ENCODE measurements around the gene C11orf91. TPM values are rescaled to one million over a fixed set of nuclear protein-coding genes. Genes with fewer than 3 reads are reported as not detected.
A peak's percentile ranks its signal among the peaks of the same experiment; 100 is the strongest.

The C11orf91 gene
- total RNA-seq, 1 donor from 2014 or later, result 0.75 TPM

- DNase-seq (ENCODE audit: extremely low spot score, unreplicated experiment), result no peak
- H3K9me3 Mint-ChIP-seq (ENCODE audit: unreplicated experiment), result no peaks in the 10 kb centered on the region
- peaks cover 30% of the 10 kb centered on the region for H3K36me3 Mint-ChIP-seq (ENCODE audit: unreplicated experiment)
- peak overlapping the region; percentile 24 for H3K4me3 Mint-ChIP-seq (ENCODE audit: unreplicated experiment)
- no peaks in the 10 kb centered on the region for H3K27me3 Mint-ChIP-seq (ENCODE audit: unreplicated experiment)
- peak overlapping the region; percentile 92 for H3K27ac Mint-ChIP-seq (ENCODE audit: unreplicated experiment)
- TF ChIP-seq CTCF (IDR thresholded peaks at IDR 0.05), result no peak
- H3K4me1 Mint-ChIP-seq (ENCODE audit: unreplicated experiment), result peaks cover 92% of the 10 kb centered on the region
Measured at GRCh38 chr11:33724644-33725035, 24.0 kb upstream of the C11orf91 start.

GRCh38 chr11:33723238-33723881 is 22.7 kb upstream of the C11orf91 start:
- Mint-ChIP-seq H3K9me3 (ENCODE audit: unreplicated experiment) (no peaks in the 10 kb centered on the region), H3K4me1 (ENCODE audit: unreplicated experiment) (peaks cover 84% of the 10 kb centered on the region), H3K27me3 (ENCODE audit: unreplicated experiment) (no peaks in the 10 kb centered on the region), H3K36me3 (ENCODE audit: unreplicated experiment) (peaks cover 34% of the 10 kb centered on the region), H3K4me3 (ENCODE audit: unreplicated experiment) (peak overlapping the region; percentile 40), H3K27ac (ENCODE audit: unreplicated experiment) (peak overlapping the region; percentile 92)
- no peak for TF ChIP-seq CTCF (IDR thresholded peaks at IDR 0.05)
- no peak for DNase-seq (ENCODE audit: extremely low spot score, unreplicated experiment)

- H3K36me3 Mint-ChIP-seq (ENCODE audit: unreplicated experiment), result peaks cover 30% of the 10 kb centered on the region
- DNase-seq (ENCODE audit: extremely low spot score, unreplicated experiment), result no peak
- no peak overlapping the region for H3K4me3 Mint-ChIP-seq (ENCODE audit: unreplicated experiment)
- H3K4me1 Mint-ChIP-seq (ENCODE audit: unreplicated experiment), result peaks cover 81% of the 10 kb centered on the region
- no peaks in the 10 kb centered on the region for H3K27me3 Mint-ChIP-seq (ENCODE audit: unreplicated experiment)
- H3K9me3 Mint-ChIP-seq (ENCODE audit: unreplicated experiment), result no peaks in the 10 kb centered on the region
- TF ChIP-seq CTCF (IDR thresholded peaks at IDR 0.05), result no peak
- peak overlapping the region; percentile 92 for H3K27ac Mint-ChIP-seq (ENCODE audit: unreplicated experiment)
Measured at GRCh38 chr11:33722590-33723234, 22.1 kb upstream of the C11orf91 start.

GRCh38 chr11:33721984-33722383 is 21.4 kb upstream of the C11orf91 start:
- peaks cover 34% of the 10 kb centered on the region for H3K36me3 Mint-ChIP-seq (ENCODE audit: unreplicated experiment)
- no peak overlapping the region for H3K4me3 Mint-ChIP-seq (ENCODE audit: unreplicated experiment)
- DNase-seq (ENCODE audit: extremely low spot score, unreplicated experiment), result no peak
- TF ChIP-seq CTCF (IDR thresholded peaks at IDR 0.05), result no peak
- H3K27ac Mint-ChIP-seq (ENCODE audit: unreplicated experiment), result peak overlapping the region; percentile 92
- H3K27me3 Mint-ChIP-seq (ENCODE audit: unreplicated experiment), result no peaks in the 10 kb centered on the region
- no peaks in the 10 kb centered on the region for H3K9me3 Mint-ChIP-seq (ENCODE audit: unreplicated experiment)
- peaks cover 77% of the 10 kb centered on the region for H3K4me1 Mint-ChIP-seq (ENCODE audit: unreplicated experiment)

- peak overlapping the region; percentile 92 for H3K27ac Mint-ChIP-seq (ENCODE audit: unreplicated experiment)
- no peak overlapping the region for H3K4me3 Mint-ChIP-seq (ENCODE audit: unreplicated experiment)
- H3K4me1 Mint-ChIP-seq (ENCODE audit: unreplicated experiment), result peaks cover 77% of the 10 kb centered on the region
- no peaks in the 10 kb centered on the region for H3K9me3 Mint-ChIP-seq (ENCODE audit: unreplicated experiment)
- no peaks in the 10 kb centered on the region for H3K27me3 Mint-ChIP-seq (ENCODE audit: unreplicated experiment)
- no peak for TF ChIP-seq CTCF (IDR thresholded peaks at IDR 0.05)
- no peak for DNase-seq (ENCODE audit: extremely low spot score, unreplicated experiment)
- peaks cover 37% of the 10 kb centered on the region for H3K36me3 Mint-ChIP-seq (ENCODE audit: unreplicated experiment)
Measured at GRCh38 chr11:33721426-33721825, 20.8 kb upstream of the C11orf91 start.
